ENCODE results near the gene ATCAY.

DNA sequence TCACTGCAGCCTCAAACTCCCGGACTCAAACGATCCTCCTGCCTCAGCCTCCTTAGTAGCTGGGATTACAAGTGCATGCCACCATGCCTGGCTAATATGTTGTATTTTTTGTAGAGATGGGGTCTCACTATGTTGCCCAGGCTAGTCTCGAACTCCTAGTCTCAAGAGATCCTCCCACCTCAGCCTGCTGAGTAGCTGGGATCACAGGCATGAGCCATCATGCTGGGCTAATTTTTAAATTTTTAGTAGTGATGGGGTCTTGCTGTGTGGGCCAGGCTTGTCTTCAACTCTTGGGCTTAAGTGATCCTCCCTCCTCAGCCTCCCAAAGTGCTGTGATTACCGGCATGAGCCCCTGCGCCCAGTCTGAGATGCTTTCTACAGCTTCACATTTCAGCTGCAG, 15.3 kb downstream of the ATCAY start:
- TF ChIP-seq, protein P1, sequence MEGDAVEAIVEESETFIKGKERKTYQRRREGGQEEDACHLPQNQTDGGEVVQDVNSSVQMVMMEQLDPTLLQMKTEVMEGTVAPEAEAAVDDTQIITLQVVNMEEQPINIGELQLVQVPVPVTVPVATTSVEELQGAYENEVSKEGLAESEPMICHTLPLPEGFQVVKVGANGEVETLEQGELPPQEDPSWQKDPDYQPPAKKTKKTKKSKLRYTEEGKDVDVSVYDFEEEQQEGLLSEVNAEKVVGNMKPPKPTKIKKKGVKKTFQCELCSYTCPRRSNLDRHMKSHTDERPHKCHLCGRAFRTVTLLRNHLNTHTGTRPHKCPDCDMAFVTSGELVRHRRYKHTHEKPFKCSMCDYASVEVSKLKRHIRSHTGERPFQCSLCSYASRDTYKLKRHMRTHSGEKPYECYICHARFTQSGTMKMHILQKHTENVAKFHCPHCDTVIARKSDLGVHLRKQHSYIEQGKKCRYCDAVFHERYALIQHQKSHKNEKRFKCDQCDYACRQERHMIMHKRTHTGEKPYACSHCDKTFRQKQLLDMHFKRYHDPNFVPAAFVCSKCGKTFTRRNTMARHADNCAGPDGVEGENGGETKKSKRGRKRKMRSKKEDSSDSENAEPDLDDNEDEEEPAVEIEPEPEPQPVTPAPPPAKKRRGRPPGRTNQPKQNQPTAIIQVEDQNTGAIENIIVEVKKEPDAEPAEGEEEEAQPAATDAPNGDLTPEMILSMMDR (IDR thresholded peaks at IDR 0.05), result no peak
- no peak for TF ChIP-seq POLR2A (IDR thresholded peaks at IDR 0.05)

Data from esophagus squamous epithelium (tissue), 4 donors.